WTC11 (cell line): ENCODE data around the gene DCXR. TPM values are rescaled to one million over a fixed set of nuclear protein-coding genes. Genes with fewer than 3 reads are reported as not detected.

Experiments
- ATAC-seq: fragments of 200-7000 bp; cut with Tn5 transposase; 2 replicates; pipeline ENCODE4 v1.10.0; 2021; ENCODE audit warnings: mild to moderate bottlenecking, moderate library complexity
- CTCF ChIA-PET: fragments of 300-600 bp; sonication (Branson Sonifier 250); formaldehyde crosslinking; loops from one replicate; lab custom pipeline; 2021; ENCODE audit warnings: antibody characterized with exemption; lab: Charles Lee
- POLR2A ChIA-PET: fragments of 350-600 bp; sonication (Branson Sonifier 250); formaldehyde crosslinking; loops from one replicate; lab custom pipeline; 2021; ENCODE audit warnings: antibody characterized with exemption; lab: Charles Lee
- DNase-seq: peaks from one replicate; pipeline ENCODE4 v3.0.0; 2021; ENCODE audit warnings: low spot score
- H3K27ac Mint-ChIP-seq: 2 replicates; pipeline ENCODE4 v1.8.0; 2021; ENCODE audit warnings: mixed read lengths
- H3K27me3 Mint-ChIP-seq: 2 replicates; pipeline ENCODE4 v1.8.0; 2021; ENCODE audit warnings: low read depth, mild to moderate bottlenecking, moderate library complexity, mixed read lengths
- H3K36me3 Mint-ChIP-seq: 2 replicates; pipeline ENCODE4 v1.8.0; 2021; ENCODE audit warnings: mixed read lengths
- H3K4me1 Mint-ChIP-seq: 2 replicates; pipeline ENCODE4 v1.8.0; 2022; ENCODE audit warnings: mixed read lengths
- H3K4me3 Mint-ChIP-seq: 2 replicates; pipeline ENCODE4 v1.8.0; 2021; ENCODE audit warnings: mild to moderate bottlenecking, moderate library complexity, mixed read lengths
- H3K9me3 Mint-ChIP-seq: 2 replicates; pipeline ENCODE4 v1.8.0; 2021; ENCODE audit warnings: mixed read lengths
- CREM ChIP-seq: sonication (generic); formaldehyde crosslinking; IDR thresholded peaks from 2 replicates; pipeline ENCODE4 v1.8.1; 2022; ENCODE audit warnings: mild to moderate bottlenecking, missing genetic modification reagents, moderate library complexity
- EMX1 ChIP-seq: fragments of 250-450 bp; sonication (Bioruptor Pico); IDR thresholded peaks from 2 replicates; pipeline ENCODE4 v1.8.0; 2021; ENCODE audit warnings: mild to moderate bottlenecking
- FOXJ3 ChIP-seq: sonication (generic); formaldehyde crosslinking; IDR thresholded peaks from 2 replicates; pipeline ENCODE4 v1.9.0; 2021; ENCODE audit warnings: missing genetic modification reagents, mild to moderate bottlenecking, borderline replicate concordance
- FOXP1 ChIP-seq: sonication (generic); formaldehyde crosslinking; IDR thresholded peaks from 2 replicates; pipeline ENCODE4 v1.8.0; 2022; ENCODE audit warnings: missing genetic modification reagents, mild to moderate bottlenecking, moderate library complexity, borderline replicate concordance
- GTF2I ChIP-seq: fragments of 250-450 bp; sonication (Bioruptor Pico); conservative IDR thresholded peaks from 2 replicates; pipeline ENCODE4 v1.4.0; 2021; ENCODE audit warnings: mild to moderate bottlenecking
- HMGA2 ChIP-seq: fragments of 250-450 bp; sonication (Bioruptor Pico); IDR thresholded peaks from 2 replicates; pipeline ENCODE4 v1.4.0; 2021; ENCODE audit warnings: mild to moderate bottlenecking, moderate library complexity
- JUN ChIP-seq: sonication (generic); formaldehyde crosslinking; IDR thresholded peaks from 2 replicates; pipeline ENCODE4 v1.8.0; 2023; ENCODE audit warnings: mild to moderate bottlenecking, missing genetic modification reagents
- NR1H2 ChIP-seq: sonication (generic); formaldehyde crosslinking; IDR thresholded peaks from 2 replicates; pipeline ENCODE4 v1.9.0; 2021; ENCODE audit warnings: mild to moderate bottlenecking, moderate library complexity, missing genetic modification reagents
- OVOL2 ChIP-seq: fragments of 250-450 bp; sonication (Bioruptor Pico); IDR thresholded peaks from 2 replicates; pipeline ENCODE4 v1.9.0; 2021; ENCODE audit warnings: mild to moderate bottlenecking, borderline replicate concordance
- RELA ChIP-seq: sonication (generic); formaldehyde crosslinking; IDR thresholded peaks from 2 replicates; pipeline ENCODE4 v1.8.1; 2022; ENCODE audit warnings: missing genetic modification reagents, mild to moderate bottlenecking, borderline replicate concordance
- RORB ChIP-seq: fragments of 250-450 bp; sonication (Bioruptor Pico); IDR thresholded peaks from 2 replicates; pipeline ENCODE4 v1.9.0; 2021; ENCODE audit warnings: mild to moderate bottlenecking
- TEAD4 ChIP-seq: sonication (generic); formaldehyde crosslinking; IDR thresholded peaks from 2 replicates; pipeline ENCODE4 v1.8.0; 2022; ENCODE audit warnings: mild to moderate bottlenecking, missing genetic modification reagents
- ZBTB21 ChIP-seq: sonication (generic); formaldehyde crosslinking; IDR thresholded peaks from 2 replicates; pipeline ENCODE4 v1.8.1; 2023; ENCODE audit warnings: mild to moderate bottlenecking, missing genetic modification reagents, borderline replicate concordance
- ZNF263 ChIP-seq: sonication (generic); formaldehyde crosslinking; IDR thresholded peaks from 2 replicates; pipeline ENCODE4 v1.8.1; 2022; ENCODE audit warnings: low read depth, mild to moderate bottlenecking, moderate library complexity, missing genetic modification reagents
- total RNA-seq: library from RNA; stranded (reverse); gene quantifications from 3 replicates; pipeline ENCODE4 v1.2.3, GENCODE V29; 2021
- TF ChIP-seq, protein P1 (sequence below): sonication (generic); formaldehyde crosslinking; IDR thresholded peaks from 2 replicates; pipeline ENCODE4 v1.8.0; 2023; ENCODE audit warnings: mild to moderate bottlenecking, missing genetic modification reagents
- TF ChIP-seq, protein P2 (sequence below): fragments of 250-450 bp; sonication (Bioruptor Pico); IDR thresholded peaks from 2 replicates; pipeline ENCODE4 v1.9.0; 2021; ENCODE audit warnings: moderate library complexity, mild to moderate bottlenecking, inconsistent platforms, borderline replicate concordance
- TF ChIP-seq, protein P3 (sequence below): sonication (generic); formaldehyde crosslinking; IDR thresholded peaks from 2 replicates; pipeline ENCODE4 v1.8.1; 2022; ENCODE audit warnings: mild to moderate bottlenecking, missing genetic modification reagents, moderate library complexity, borderline replicate concordance
- TF ChIP-seq, protein P4 (sequence below): sonication (generic); formaldehyde crosslinking; IDR thresholded peaks from 2 replicates; pipeline ENCODE4 v1.8.0; 2022; ENCODE audit warnings: mild to moderate bottlenecking, missing genetic modification reagents
- TF ChIP-seq, protein P5 (sequence below): sonication (generic); formaldehyde crosslinking; conservative IDR thresholded peaks from 2 replicates; pipeline ENCODE4 v1.8.1; 2023; ENCODE audit warnings: mild to moderate bottlenecking, low read depth, missing genetic modification reagents, moderate library complexity
- TF ChIP-seq, protein P6 (sequence below): sonication (generic); formaldehyde crosslinking; IDR thresholded peaks from 2 replicates; pipeline ENCODE4 v1.8.0; 2022; ENCODE audit warnings: mild to moderate bottlenecking, missing genetic modification reagents

The DCXR gene
- total RNA-seq, 1 experiment from 2014 or later = 130 TPM

DNA sequence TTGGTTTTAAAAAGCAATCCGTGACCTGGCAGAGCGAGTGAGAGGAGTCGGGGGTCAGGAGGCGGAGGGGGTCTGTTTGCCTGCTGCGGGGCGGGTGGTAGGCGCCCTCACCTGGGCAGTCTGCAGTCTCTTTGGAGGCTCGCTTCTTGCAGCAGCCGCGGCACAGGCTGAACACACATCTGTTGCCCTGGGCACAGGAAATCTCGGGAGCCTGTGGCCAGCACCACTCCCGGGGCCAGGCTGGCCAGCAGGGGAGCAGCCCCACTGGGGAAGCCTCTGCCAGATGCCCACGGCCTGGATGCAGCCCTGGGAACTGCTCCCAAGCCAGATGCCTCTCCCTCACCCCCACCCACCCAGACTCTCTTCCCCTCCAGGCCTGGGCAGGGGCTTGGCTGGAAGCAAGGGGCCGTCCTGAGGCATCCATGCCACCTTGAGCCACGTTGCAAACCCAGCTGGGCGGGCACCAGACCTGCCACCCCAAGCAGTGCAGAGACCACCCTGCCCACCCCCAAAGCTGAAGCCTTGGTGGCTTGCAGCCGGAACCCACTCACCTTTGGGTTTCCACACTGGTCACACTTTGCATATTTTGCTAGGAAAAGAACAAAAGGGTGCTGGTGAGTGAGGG is 20.8 kb upstream of the DCXR start (continued):
- TF ChIP-seq, protein P1, sequence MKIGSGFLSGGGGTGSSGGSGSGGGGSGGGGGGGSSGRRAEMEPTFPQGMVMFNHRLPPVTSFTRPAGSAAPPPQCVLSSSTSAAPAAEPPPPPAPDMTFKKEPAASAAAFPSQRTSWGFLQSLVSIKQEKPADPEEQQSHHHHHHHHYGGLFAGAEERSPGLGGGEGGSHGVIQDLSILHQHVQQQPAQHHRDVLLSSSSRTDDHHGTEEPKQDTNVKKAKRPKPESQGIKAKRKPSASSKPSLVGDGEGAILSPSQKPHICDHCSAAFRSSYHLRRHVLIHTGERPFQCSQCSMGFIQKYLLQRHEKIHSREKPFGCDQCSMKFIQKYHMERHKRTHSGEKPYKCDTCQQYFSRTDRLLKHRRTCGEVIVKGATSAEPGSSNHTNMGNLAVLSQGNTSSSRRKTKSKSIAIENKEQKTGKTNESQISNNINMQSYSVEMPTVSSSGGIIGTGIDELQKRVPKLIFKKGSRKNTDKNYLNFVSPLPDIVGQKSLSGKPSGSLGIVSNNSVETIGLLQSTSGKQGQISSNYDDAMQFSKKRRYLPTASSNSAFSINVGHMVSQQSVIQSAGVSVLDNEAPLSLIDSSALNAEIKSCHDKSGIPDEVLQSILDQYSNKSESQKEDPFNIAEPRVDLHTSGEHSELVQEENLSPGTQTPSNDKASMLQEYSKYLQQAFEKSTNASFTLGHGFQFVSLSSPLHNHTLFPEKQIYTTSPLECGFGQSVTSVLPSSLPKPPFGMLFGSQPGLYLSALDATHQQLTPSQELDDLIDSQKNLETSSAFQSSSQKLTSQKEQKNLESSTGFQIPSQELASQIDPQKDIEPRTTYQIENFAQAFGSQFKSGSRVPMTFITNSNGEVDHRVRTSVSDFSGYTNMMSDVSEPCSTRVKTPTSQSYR (CRISPR knock-in tag) = no peak
- no peak for TF ChIP-seq RORB (CRISPR knock-in tag)
- TF ChIP-seq, protein P2, sequence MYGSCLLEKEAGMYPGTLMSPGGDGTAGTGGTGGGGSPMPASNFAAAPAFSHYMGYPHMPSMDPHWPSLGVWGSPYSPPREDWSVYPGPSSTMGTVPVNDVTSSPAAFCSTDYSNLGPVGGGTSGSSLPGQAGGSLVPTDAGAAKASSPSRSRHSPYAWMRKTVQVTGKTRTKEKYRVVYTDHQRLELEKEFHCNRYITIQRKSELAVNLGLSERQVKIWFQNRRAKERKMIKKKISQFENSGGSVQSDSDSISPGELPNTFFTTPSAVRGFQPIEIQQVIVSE (CRISPR knock-in tag) = no peak

DNA sequence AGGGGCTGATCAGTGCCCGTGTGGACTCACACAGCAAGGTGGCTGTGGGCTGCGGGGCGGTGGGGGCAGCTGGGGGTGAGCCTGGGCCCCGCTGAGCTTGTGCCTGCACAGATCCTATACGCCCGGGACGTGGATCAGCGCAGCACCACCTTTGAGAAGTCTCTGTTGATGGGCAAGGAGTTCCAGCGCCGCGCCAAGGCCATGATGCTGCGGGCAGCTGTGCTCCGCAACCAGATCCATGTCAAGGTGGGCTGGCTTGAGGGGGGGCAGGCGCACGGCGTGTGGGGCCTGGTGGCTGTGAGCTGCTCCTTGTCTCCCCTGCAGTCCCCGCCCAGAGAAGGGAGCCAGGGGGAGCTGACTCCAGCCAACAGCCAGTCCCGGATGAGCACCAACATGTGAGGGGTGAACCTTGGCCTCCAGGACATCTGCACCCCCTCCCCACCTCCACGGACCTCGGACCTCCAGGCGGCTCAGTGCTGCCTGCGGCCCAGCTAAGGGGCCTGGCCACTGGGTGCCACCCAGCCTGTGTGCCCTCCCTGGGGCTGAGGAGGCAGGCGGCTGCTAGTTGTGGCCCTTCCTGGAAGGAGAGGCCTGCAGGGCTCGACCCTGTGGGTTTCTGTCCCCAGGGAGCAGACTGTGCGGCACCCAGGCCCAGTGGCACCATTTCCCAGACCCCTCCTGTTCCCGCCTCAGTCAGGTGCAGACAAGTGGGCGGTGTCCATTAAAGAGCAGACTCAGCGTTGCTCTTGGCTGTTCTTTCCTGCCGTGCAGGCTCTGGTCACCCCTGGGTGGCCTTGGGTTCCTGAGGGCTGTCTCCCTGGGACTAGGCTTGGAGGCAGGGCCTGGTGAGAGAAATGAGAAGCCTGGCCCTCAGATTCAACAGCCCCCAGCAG is 19.5 kb upstream of the DCXR start:
- POLR2A ChIA-PET = no interaction called here
- H3K27me3 Mint-ChIP-seq = no peaks in the 10 kb centered on the region

DNA sequence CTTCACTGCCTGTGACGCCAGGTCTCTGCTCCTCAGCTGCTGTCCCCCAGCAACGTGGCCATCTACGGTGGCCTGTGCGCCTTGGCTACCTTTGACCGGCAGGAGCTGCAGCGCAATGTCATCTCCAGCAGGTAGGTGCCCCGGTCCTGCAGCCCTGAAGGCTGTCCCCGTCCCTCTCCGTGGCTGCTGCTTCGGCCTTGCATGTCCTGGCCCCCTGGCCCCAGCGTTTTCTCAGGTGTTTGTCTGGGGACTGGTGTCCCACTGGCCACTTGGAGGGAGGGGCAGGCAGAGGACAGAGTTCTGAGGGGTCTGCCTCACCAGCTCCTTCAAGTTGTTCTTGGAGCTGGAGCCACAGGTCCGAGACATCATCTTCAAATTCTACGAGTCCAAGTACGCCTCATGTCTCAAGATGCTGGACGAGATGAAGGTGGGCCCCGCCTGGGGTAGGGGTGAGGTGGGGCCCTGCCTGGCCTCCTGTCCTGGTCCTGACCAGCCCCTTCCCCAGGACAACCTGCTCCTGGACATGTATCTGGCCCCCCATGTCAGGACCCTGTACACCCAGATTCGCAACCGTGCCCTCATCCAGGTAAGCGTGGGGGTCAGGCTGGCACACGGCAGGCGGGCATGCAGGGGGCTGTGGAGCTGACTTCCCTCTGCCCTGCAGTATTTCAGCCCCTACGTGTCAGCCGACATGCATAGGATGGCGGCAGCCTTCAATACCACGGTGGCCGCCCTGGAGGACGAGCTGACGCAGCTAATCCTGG is 18.6 kb upstream of the DCXR start:
- peaks cover 8% of the 10 kb centered on the region; the same call in 1 of the 2 replicates for H3K36me3 Mint-ChIP-seq
- no peaks in the 10 kb centered on the region for H3K9me3 Mint-ChIP-seq
- no peaks in the 10 kb centered on the region for H3K4me1 Mint-ChIP-seq
- ChIA-PET POLR2A (no interaction called here), CTCF (interaction anchor here (1.0 to 2.9 kb wide), 2 partner anchors 19 to 26 kb away, joined by 3 to 11 read pairs; partner anchors contain the start of gene DCXR)
- no peak overlapping the region for H3K4me3 Mint-ChIP-seq
- TF ChIP-seq FOXJ3 (CRISPR knock-in tag) = no peak
- no peak for TF ChIP-seq NR1H2 (CRISPR knock-in tag)
- TF ChIP-seq ZBTB21 = no peak
- TF ChIP-seq CREM (CRISPR knock-in tag) = no peak
- no peak for TF ChIP-seq OVOL2 (CRISPR knock-in tag)
- TF ChIP-seq, protein P3, sequence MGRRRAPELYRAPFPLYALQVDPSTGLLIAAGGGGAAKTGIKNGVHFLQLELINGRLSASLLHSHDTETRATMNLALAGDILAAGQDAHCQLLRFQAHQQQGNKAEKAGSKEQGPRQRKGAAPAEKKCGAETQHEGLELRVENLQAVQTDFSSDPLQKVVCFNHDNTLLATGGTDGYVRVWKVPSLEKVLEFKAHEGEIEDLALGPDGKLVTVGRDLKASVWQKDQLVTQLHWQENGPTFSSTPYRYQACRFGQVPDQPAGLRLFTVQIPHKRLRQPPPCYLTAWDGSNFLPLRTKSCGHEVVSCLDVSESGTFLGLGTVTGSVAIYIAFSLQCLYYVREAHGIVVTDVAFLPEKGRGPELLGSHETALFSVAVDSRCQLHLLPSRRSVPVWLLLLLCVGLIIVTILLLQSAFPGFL (CRISPR knock-in tag) = peak; percentile 29; the same call in 1 of the 2 replicates
- H3K27me3 Mint-ChIP-seq = no peaks in the 10 kb centered on the region
- no peak for ATAC-seq
- DNase-seq = no peak
- no peak overlapping the region for H3K27ac Mint-ChIP-seq

More for the DNA sequence above, 19.5 kb upstream of the DCXR start:
- Mint-ChIP-seq H3K4me1 (no peaks in the 10 kb centered on the region), H3K27ac (no peak overlapping the region), H3K4me3 (no peak overlapping the region), H3K36me3 (peaks cover 8% of the 10 kb centered on the region; the same call in 1 of the 2 replicates), H3K9me3 (no peaks in the 10 kb centered on the region)
- DNase-seq (no peak), ATAC-seq (no peak)
- TF ChIP-seq HMGA2 (CRISPR knock-in tag) = no peak
- TF ChIP-seq ZNF263 (CRISPR knock-in tag) = no peak
- no peak for TF ChIP-seq EMX1 (CRISPR knock-in tag)
- TF ChIP-seq, protein P4, sequence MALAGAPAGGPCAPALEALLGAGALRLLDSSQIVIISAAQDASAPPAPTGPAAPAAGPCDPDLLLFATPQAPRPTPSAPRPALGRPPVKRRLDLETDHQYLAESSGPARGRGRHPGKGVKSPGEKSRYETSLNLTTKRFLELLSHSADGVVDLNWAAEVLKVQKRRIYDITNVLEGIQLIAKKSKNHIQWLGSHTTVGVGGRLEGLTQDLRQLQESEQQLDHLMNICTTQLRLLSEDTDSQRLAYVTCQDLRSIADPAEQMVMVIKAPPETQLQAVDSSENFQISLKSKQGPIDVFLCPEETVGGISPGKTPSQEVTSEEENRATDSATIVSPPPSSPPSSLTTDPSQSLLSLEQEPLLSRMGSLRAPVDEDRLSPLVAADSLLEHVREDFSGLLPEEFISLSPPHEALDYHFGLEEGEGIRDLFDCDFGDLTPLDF (CRISPR knock-in tag) = no peak
- TF ChIP-seq FOXP1 (CRISPR knock-in tag) = no peak
- TF ChIP-seq, protein P5, sequence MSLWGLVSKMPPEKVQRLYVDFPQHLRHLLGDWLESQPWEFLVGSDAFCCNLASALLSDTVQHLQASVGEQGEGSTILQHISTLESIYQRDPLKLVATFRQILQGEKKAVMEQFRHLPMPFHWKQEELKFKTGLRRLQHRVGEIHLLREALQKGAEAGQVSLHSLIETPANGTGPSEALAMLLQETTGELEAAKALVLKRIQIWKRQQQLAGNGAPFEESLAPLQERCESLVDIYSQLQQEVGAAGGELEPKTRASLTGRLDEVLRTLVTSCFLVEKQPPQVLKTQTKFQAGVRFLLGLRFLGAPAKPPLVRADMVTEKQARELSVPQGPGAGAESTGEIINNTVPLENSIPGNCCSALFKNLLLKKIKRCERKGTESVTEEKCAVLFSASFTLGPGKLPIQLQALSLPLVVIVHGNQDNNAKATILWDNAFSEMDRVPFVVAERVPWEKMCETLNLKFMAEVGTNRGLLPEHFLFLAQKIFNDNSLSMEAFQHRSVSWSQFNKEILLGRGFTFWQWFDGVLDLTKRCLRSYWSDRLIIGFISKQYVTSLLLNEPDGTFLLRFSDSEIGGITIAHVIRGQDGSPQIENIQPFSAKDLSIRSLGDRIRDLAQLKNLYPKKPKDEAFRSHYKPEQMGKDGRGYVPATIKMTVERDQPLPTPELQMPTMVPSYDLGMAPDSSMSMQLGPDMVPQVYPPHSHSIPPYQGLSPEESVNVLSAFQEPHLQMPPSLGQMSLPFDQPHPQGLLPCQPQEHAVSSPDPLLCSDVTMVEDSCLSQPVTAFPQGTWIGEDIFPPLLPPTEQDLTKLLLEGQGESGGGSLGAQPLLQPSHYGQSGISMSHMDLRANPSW (CRISPR knock-in tag) = no peak
- TF ChIP-seq TEAD4 (CRISPR knock-in tag) = no peak
- TF ChIP-seq, protein P6, sequence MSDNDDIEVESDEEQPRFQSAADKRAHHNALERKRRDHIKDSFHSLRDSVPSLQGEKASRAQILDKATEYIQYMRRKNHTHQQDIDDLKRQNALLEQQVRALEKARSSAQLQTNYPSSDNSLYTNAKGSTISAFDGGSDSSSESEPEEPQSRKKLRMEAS (CRISPR knock-in tag) = no peak
- TF ChIP-seq GTF2I (CRISPR knock-in tag) = no peak
- no peak for TF ChIP-seq RELA (CRISPR knock-in tag)
- TF ChIP-seq JUN (CRISPR knock-in tag) = no peak
- CTCF ChIA-PET = interaction anchor here (1.0 to 2.9 kb wide), 2 partner anchors 19 to 26 kb away, joined by 3 to 11 read pairs; partner anchors contain the start of gene DCXR
